Neural cell (in vitro differentiated cells): ENCODE results near the gene VAPA. TPM values are rescaled to one million over a fixed set of nuclear protein-coding genes. Genes with fewer than 3 reads are reported as not detected.

Source experiments
- H2AFZ ChIP-seq: fragments of 200-600, 300-800 bp; sonication (generic), shearing (Covaris generic); 2 replicates; pipeline ENCODE4 v1.6.0; 2014; ENCODE audit warnings: low read depth, mild to moderate bottlenecking, antibody characterized with exemption, low read length, moderate library complexity
- H3F3A ChIP-seq: fragments of 200-600 bp; shearing (Covaris generic); 2 replicates; pipeline ENCODE4 v1.6.1; 2016; ENCODE audit warnings: mild to moderate bottlenecking, moderate library complexity, mixed read lengths, antibody characterized with exemption, low read length; ENCODE audit not compliant: insufficient read depth, poor library complexity, severe bottlenecking
- H3K27ac ChIP-seq: fragments of 200-600, 300-800 bp; sonication (generic), shearing (Covaris generic); 2 replicates; pipeline ENCODE4 v1.5.1; 2014; ENCODE audit warnings: mild to moderate bottlenecking, low read length, moderate library complexity
- H3K27me3 ChIP-seq: fragments of 300-800, 200-600 bp; sonication (generic), shearing (Covaris generic); 2 replicates; pipeline ENCODE4 v1.6.0; 2014; ENCODE audit warnings: mild to moderate bottlenecking, low read depth, low read length, moderate library complexity; ENCODE audit not compliant: insufficient read depth
- H3K36me3 ChIP-seq: fragments of 300-800, 200-600 bp; sonication (generic), shearing (Covaris generic); 2 replicates; pipeline ENCODE4 v1.5.1; 2014; ENCODE audit warnings: mild to moderate bottlenecking, antibody characterized with exemption, low read length, moderate library complexity; ENCODE audit not compliant: insufficient read depth
- H3K4me2 ChIP-seq: fragments of 300-800, 200-600 bp; sonication (generic), shearing (Covaris generic); 2 replicates; pipeline ENCODE4 v1.6.0; 2014; ENCODE audit warnings: mild to moderate bottlenecking, low read length
- H3K4me3 ChIP-seq: fragments of 300-800, 200-600 bp; sonication (generic), shearing (Covaris generic); 2 replicates; pipeline ENCODE4 v1.5.1; 2014; ENCODE audit warnings: mild to moderate bottlenecking, low read length, moderate library complexity
- H3K79me2 ChIP-seq: fragments of 200-600 bp; shearing (Covaris generic); replicated peaks from 2 replicates; pipeline ENCODE4 v1.6.0; 2014; ENCODE audit warnings: mild to moderate bottlenecking, low read length, moderate library complexity; ENCODE audit not compliant: insufficient read depth
- H3K9ac ChIP-seq: fragments of 300-800, 200-600 bp; sonication (generic), shearing (Covaris generic); 2 replicates; pipeline ENCODE4 v1.6.1; 2016; ENCODE audit warnings: mild to moderate bottlenecking, low read length, mixed read lengths
- H3K9me2 ChIP-seq: fragments of 200-600 bp; shearing (Covaris generic); 2 replicates; pipeline ENCODE4 v1.6.1; 2016; ENCODE audit warnings: mild to moderate bottlenecking, low read length, mixed read lengths; ENCODE audit not compliant: insufficient read depth
- H3K9me3 ChIP-seq: fragments of 200-600, 300-800 bp; sonication (generic), shearing (Covaris generic); 2 replicates; pipeline ENCODE4 v1.6.1; 2016; ENCODE audit warnings: mild to moderate bottlenecking, mixed run types, low read length, moderate library complexity, mixed read lengths
- H4K20me1 ChIP-seq: fragments of 200-600 bp; shearing (Covaris generic); 2 replicates; pipeline ENCODE4 v1.6.1; 2016; ENCODE audit warnings: mild to moderate bottlenecking, mixed run types; ENCODE audit not compliant: insufficient read depth
- EP300 ChIP-seq: fragments of 450-650 bp; conservative IDR thresholded peaks from 2 replicates; pipeline ENCODE4 v1.6.1; 2014; ENCODE audit warnings: antibody characterized with exemption, mild to moderate bottlenecking, moderate library complexity; ENCODE audit not compliant: poor library complexity, severe bottlenecking
- EZH2 ChIP-seq: fragments of 200-600, 300-800 bp; shearing (Covaris generic), sonication (generic); IDR thresholded peaks from 2 replicates; pipeline ENCODE4 v1.6.1; 2014; ENCODE audit warnings: antibody characterized with exemption, low read length, borderline replicate concordance, mild to moderate bottlenecking; ENCODE audit not compliant: insufficient read depth, poor library complexity, severe bottlenecking
- MXI1 ChIP-seq: fragments of 450-650 bp; conservative IDR thresholded peaks from 2 replicates; pipeline ENCODE4 v1.6.1; 2014; ENCODE audit warnings: antibody characterized with exemption, mild to moderate bottlenecking; ENCODE audit not compliant: poor library complexity, severe bottlenecking
- POLR2AphosphoS5 ChIP-seq: IDR thresholded peaks from 2 replicates; pipeline ENCODE4 v1.6.1; 2012
- RAD21 ChIP-seq: fragments of 450-650 bp; conservative IDR thresholded peaks from 2 replicates; pipeline ENCODE4 v1.6.1; 2014; ENCODE audit warnings: antibody characterized with exemption, mild to moderate bottlenecking, moderate library complexity
- SMC3 ChIP-seq: fragments of 450-650 bp; conservative IDR thresholded peaks from 2 replicates; pipeline ENCODE4 v1.6.1; 2014; ENCODE audit warnings: antibody characterized with exemption, mild to moderate bottlenecking, moderate library complexity; ENCODE audit not compliant: poor library complexity
- TAF1 ChIP-seq: IDR thresholded peaks from 2 replicates; pipeline ENCODE4 v1.6.1; 2012; ENCODE audit warnings: low read depth
- polyA plus RNA-seq: library from polyadenylated mRNA; depleted of rRNA; stranded (reverse); fragments of >200 nt; gene quantifications from 2 replicates; pipeline ENCODE4 v1.2.3, GENCODE V29; 2014
- TF ChIP-seq, protein P1 (sequence below): fragments of 450-650 bp; IDR thresholded peaks from 2 replicates; pipeline ENCODE4 v1.5.1; 2014; ENCODE audit warnings: antibody characterized with exemption, mild to moderate bottlenecking, moderate library complexity; ENCODE audit not compliant: poor library complexity, severe bottlenecking
- TF ChIP-seq, protein P2 (sequence below): IDR thresholded peaks from 2 replicates; pipeline ENCODE4 v1.6.1; 2012; ENCODE audit warnings: borderline replicate concordance

Gene VAPA
- polyA plus RNA-seq, 1 donor from 2014 or later: 317 TPM

DNA sequence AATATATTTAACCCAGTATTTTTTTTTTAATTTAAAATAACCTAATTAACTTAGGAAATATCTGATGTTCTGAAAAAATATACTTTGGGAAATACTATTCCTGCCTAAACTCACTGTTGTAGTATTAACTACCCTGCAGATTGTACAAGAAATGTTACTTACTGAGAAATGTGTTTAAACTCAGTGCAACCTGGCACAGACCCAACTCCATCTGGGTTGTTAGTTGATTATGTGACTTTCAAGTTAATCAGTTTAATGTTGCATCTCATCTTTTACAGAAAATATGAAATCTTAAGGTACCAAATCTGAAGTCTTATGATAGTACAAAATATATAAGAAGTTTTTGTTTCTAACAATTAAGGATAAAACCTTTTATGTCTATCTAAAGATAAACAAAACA, 27.3 kb downstream of the VAPA start:
- H3K9me2 ChIP-seq: no peaks in the 10 kb centered on the region
- H4K20me1 ChIP-seq: no peaks in the 10 kb centered on the region
- TF ChIP-seq SMC3 (no peak), EP300 (no peak), MXI1 (no peak), TAF1 (no peak), EZH2 (no peak), POLR2AphosphoS5 (no peak), RAD21 (no peak)
- TF ChIP-seq, protein P1, sequence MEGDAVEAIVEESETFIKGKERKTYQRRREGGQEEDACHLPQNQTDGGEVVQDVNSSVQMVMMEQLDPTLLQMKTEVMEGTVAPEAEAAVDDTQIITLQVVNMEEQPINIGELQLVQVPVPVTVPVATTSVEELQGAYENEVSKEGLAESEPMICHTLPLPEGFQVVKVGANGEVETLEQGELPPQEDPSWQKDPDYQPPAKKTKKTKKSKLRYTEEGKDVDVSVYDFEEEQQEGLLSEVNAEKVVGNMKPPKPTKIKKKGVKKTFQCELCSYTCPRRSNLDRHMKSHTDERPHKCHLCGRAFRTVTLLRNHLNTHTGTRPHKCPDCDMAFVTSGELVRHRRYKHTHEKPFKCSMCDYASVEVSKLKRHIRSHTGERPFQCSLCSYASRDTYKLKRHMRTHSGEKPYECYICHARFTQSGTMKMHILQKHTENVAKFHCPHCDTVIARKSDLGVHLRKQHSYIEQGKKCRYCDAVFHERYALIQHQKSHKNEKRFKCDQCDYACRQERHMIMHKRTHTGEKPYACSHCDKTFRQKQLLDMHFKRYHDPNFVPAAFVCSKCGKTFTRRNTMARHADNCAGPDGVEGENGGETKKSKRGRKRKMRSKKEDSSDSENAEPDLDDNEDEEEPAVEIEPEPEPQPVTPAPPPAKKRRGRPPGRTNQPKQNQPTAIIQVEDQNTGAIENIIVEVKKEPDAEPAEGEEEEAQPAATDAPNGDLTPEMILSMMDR: no peak
- TF ChIP-seq, protein P2, sequence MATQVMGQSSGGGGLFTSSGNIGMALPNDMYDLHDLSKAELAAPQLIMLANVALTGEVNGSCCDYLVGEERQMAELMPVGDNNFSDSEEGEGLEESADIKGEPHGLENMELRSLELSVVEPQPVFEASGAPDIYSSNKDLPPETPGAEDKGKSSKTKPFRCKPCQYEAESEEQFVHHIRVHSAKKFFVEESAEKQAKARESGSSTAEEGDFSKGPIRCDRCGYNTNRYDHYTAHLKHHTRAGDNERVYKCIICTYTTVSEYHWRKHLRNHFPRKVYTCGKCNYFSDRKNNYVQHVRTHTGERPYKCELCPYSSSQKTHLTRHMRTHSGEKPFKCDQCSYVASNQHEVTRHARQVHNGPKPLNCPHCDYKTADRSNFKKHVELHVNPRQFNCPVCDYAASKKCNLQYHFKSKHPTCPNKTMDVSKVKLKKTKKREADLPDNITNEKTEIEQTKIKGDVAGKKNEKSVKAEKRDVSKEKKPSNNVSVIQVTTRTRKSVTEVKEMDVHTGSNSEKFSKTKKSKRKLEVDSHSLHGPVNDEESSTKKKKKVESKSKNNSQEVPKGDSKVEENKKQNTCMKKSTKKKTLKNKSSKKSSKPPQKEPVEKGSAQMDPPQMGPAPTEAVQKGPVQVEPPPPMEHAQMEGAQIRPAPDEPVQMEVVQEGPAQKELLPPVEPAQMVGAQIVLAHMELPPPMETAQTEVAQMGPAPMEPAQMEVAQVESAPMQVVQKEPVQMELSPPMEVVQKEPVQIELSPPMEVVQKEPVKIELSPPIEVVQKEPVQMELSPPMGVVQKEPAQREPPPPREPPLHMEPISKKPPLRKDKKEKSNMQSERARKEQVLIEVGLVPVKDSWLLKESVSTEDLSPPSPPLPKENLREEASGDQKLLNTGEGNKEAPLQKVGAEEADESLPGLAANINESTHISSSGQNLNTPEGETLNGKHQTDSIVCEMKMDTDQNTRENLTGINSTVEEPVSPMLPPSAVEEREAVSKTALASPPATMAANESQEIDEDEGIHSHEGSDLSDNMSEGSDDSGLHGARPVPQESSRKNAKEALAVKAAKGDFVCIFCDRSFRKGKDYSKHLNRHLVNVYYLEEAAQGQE: no peak
- H2AFZ ChIP-seq: no peak overlapping the region
- no peak overlapping the region for H3K9ac ChIP-seq
- H3K27ac ChIP-seq: no peak overlapping the region
- H3K79me2 ChIP-seq: peaks cover 4% of the 10 kb centered on the region
- no peak overlapping the region for H3K4me2 ChIP-seq
- no peaks in the 10 kb centered on the region for H3K9me3 ChIP-seq
- H3F3A ChIP-seq: no peaks in the 10 kb centered on the region
- H3K27me3 ChIP-seq: no peaks in the 10 kb centered on the region
- no peak overlapping the region for H3K4me3 ChIP-seq
- H3K36me3 ChIP-seq: peaks cover 4% of the 10 kb centered on the region

DNA sequence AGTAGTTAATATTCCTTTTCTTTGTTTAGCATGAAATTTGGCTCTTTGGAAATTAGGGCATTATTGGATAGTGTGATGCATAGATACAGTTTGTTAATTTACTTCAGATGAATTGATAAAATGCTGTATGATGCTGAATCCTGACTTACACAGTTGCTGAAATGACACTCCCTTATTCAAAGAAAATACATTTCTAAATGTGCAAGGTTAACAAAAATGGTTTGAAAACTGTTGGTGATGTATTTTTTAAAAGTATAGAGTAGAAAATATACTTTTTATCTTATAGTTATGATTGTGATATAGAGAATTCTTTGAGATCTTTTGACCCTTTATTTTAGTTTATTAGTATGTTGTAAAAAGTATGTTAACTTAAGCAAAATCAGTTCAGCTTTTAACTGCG, 27.8 kb downstream of the VAPA start:
- TF ChIP-seq, protein P2: no peak
- TF ChIP-seq EZH2 (no peak), TAF1 (no peak), POLR2AphosphoS5 (no peak), SMC3 (no peak), MXI1 (no peak), EP300 (no peak), RAD21 (no peak)
- TF ChIP-seq, protein P1: no peak
- Histone ChIP-seq H3K27ac (no peak overlapping the region), H3K79me2 (peaks cover 4% of the 10 kb centered on the region), H3K9me3 (no peaks in the 10 kb centered on the region), H3K9ac (no peak overlapping the region), H3K9me2 (no peaks in the 10 kb centered on the region), H3K4me2 (no peak overlapping the region), H3K27me3 (no peaks in the 10 kb centered on the region), H3K4me3 (no peak overlapping the region), H3F3A (no peaks in the 10 kb centered on the region), H4K20me1 (no peaks in the 10 kb centered on the region), H3K36me3 (peaks cover 1% of the 10 kb centered on the region), H2AFZ (no peak overlapping the region)
